ENCODE data around the gene RABEP1.
A peak's percentile ranks its signal among the peaks of the same experiment; 100 is the strongest.
"Not testable (repeated sequence)": the region's sequence is repeated elsewhere in the genome, so short reads cannot be mapped to it uniquely, and the experiment has no call there.

Gene RABEP1

GRCh38 chr17:5281814-5282641 lies at the start of gene RABEP1:
Gene RABEP1 (plus strand): TSS chr17:5282284. CDS start chr17:5282487, 203 bp downstream.
- DNase-seq: peak; percentile 93

GRCh38 chr17:5233492-5233891 lies 48.6 kb upstream of the RABEP1 start:
- not testable (repeated sequence) for DNase-seq

GRCh38 chr17:5234645-5235576 lies 47.2 kb upstream of the RABEP1 start, which contains the start of gene SCIMP:
Gene SCIMP (minus strand): TSS chr17:5234860. CDS start chr17:5234755, 105 bp downstream.
- DNase-seq: no peak

- no peak for DNase-seq
These were observed 45.0 kb upstream of the RABEP1 start for GRCh38 chr17:5236938-5237540.

- peak; percentile 47 for DNase-seq
These were observed 44.5 kb upstream of the RABEP1 start for GRCh38 chr17:5237541-5238016.

- no peak for DNase-seq
These were observed 43.8 kb upstream of the RABEP1 start for GRCh38 chr17:5238333-5238732.

- not testable (repeated sequence) for DNase-seq
These were observed 42.3 kb upstream of the RABEP1 start for GRCh38 chr17:5239769-5240168.

GRCh38 chr17:5241861-5242671 lies 40.0 kb upstream of the RABEP1 start:
- DNase-seq: peak; percentile 23

GRCh38 chr17:5247621-5248020 lies 34.5 kb upstream of the RABEP1 start:
- DNase-seq: no peak

- no peak for DNase-seq
These were observed 33.1 kb upstream of the RABEP1 start for GRCh38 chr17:5248821-5249479.

- peak; percentile 70 for DNase-seq
These were observed 32.5 kb upstream of the RABEP1 start for GRCh38 chr17:5249615-5250014.

- no peak for DNase-seq
These were observed 27.7 kb upstream of the RABEP1 start for GRCh38 chr17:5254414-5254813.

GRCh38 chr17:5254903-5255521 lies 27.1 kb upstream of the RABEP1 start:
- DNase-seq: no peak

- no peak for DNase-seq
These were observed 25.0 kb upstream of the RABEP1 start for GRCh38 chr17:5257124-5257523.

GRCh38 chr17:5260542-5260941 lies 21.5 kb upstream of the RABEP1 start:
- no peak for DNase-seq

GRCh38 chr17:5262416-5262991 lies 19.6 kb upstream of the RABEP1 start:
- DNase-seq: no peak

GRCh38 chr17:5263441-5263840 lies 18.6 kb upstream of the RABEP1 start:
- DNase-seq: no peak

- no peak for DNase-seq
These were observed 17.2 kb upstream of the RABEP1 start for GRCh38 chr17:5264893-5265292.

GRCh38 chr17:5269241-5269960 lies 12.7 kb upstream of the RABEP1 start:
- no peak for DNase-seq

- DNase-seq: no peak
These were observed 9.8 kb upstream of the RABEP1 start for GRCh38 chr17:5272322-5272721.
